Measurements from ENCODE around the gene AGAP1.

DNA sequence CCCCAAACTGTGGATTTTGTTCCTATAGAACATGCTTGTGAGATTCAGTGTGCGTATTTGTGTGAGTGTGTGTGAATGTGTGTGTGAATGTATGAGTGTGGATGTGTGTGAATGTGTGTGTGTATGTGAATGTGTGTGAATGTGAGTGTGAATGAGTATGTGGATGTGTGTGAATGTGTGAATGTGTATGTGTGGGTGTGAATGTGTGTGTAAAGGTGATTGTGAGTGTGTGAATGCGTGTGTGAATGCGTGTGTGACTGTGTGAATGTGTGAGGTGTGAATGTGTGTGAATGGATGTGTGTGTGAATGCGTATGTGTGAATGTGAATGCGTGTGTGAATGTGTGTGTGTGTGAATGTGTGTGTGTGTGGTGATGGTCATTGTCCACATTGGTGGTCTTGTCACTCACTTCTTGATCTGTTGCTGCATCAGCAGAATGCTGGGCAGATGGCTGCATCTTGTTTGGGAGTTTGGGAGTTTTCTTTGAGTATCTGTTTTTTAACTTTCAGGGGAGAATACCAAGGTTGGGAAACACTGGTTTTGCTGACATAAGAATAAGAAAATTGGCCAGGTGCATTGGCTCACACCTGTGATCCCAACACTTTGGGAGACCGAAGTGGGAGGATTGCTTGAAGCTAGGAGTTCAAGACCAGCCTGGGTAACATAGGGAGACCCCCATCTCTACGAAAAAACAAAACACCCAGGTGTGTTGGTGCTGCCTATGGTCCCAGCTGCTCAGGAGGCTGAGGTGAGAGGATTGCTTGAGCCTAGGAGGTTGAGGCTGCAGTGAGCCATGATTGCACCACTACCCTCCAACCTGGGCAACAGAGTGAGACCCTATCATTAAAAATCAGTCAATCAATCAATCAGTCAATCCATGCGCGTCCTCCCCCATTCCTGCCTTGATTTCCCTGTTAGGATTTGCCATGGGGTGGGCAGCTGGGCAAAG is 18.2 kb downstream of the AGAP1 start:
- TF ChIP-seq, protein P1, sequence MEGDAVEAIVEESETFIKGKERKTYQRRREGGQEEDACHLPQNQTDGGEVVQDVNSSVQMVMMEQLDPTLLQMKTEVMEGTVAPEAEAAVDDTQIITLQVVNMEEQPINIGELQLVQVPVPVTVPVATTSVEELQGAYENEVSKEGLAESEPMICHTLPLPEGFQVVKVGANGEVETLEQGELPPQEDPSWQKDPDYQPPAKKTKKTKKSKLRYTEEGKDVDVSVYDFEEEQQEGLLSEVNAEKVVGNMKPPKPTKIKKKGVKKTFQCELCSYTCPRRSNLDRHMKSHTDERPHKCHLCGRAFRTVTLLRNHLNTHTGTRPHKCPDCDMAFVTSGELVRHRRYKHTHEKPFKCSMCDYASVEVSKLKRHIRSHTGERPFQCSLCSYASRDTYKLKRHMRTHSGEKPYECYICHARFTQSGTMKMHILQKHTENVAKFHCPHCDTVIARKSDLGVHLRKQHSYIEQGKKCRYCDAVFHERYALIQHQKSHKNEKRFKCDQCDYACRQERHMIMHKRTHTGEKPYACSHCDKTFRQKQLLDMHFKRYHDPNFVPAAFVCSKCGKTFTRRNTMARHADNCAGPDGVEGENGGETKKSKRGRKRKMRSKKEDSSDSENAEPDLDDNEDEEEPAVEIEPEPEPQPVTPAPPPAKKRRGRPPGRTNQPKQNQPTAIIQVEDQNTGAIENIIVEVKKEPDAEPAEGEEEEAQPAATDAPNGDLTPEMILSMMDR (IDR thresholded peaks at IDR 0.05): no peak
- TF ChIP-seq POLR2A (IDR thresholded peaks at IDR 0.05) (no peak), EP300 (IDR thresholded peaks at IDR 0.05) (no peak)
